Measurements from ENCODE around the gene AGXT.

Gene AGXT

GRCh38 chr2:240911641-240912265, 43.1 kb downstream of the AGXT start:
- no peak overlapping the region for H3K4me3 ChIP-seq (IDR thresholded peaks at IDR 0.05; ENCODE audit: insufficient read depth, low read depth, low read length)
- H3K27me3 ChIP-seq (ENCODE audit: insufficient read depth, low read depth), result peaks cover 53% of the 10 kb centered on the region; the same call in 1 of the 2 replicates
- H3K4me1 ChIP-seq (ENCODE audit: low read depth, poor library complexity, severe bottlenecking), result no peaks in the 10 kb centered on the region
- H3K36me3 ChIP-seq (ENCODE audit: insufficient read depth), result no peaks in the 10 kb centered on the region
- H2AFZ ChIP-seq (ENCODE audit: low read depth), result no peak overlapping the region
- TF ChIP-seq CTCF (conservative IDR thresholded peaks at IDR 0.05; ENCODE audit: low read depth, low read length), result no peak
- H4K20me1 ChIP-seq (ENCODE audit: insufficient read depth), result no peaks in the 10 kb centered on the region
- H3K9ac ChIP-seq, result no peak overlapping the region
- H3K79me2 ChIP-seq (ENCODE audit: insufficient read depth, low read depth), result no peaks in the 10 kb centered on the region
- no peak overlapping the region for H3K4me2 ChIP-seq
- H3K27ac ChIP-seq, result no peak overlapping the region

GRCh38 chr2:240912878-240913809, 44.5 kb downstream of the AGXT start:
- no peak for TF ChIP-seq CTCF (conservative IDR thresholded peaks at IDR 0.05; ENCODE audit: low read depth, low read length)
- Histone ChIP-seq H3K27me3 (ENCODE audit: insufficient read depth, low read depth) (peaks cover 57% of the 10 kb centered on the region; the same call in 1 of the 2 replicates), H3K36me3 (ENCODE audit: insufficient read depth) (no peaks in the 10 kb centered on the region), H3K9ac (no peak overlapping the region), H3K4me1 (ENCODE audit: low read depth, poor library complexity, severe bottlenecking) (no peaks in the 10 kb centered on the region), H3K4me3 (IDR thresholded peaks at IDR 0.05; ENCODE audit: insufficient read depth, low read depth, low read length) (no peak overlapping the region), H3K27ac (no peak overlapping the region), H3K79me2 (ENCODE audit: insufficient read depth, low read depth) (no peaks in the 10 kb centered on the region), H4K20me1 (ENCODE audit: insufficient read depth) (no peaks in the 10 kb centered on the region), H2AFZ (ENCODE audit: low read depth) (no peak overlapping the region), H3K4me2 (no peak overlapping the region)

- no peak overlapping the region for H3K9ac ChIP-seq
- H3K79me2 ChIP-seq (ENCODE audit: insufficient read depth, low read depth), result no peaks in the 10 kb centered on the region
- peaks cover 60% of the 10 kb centered on the region; the same call in 1 of the 2 replicates for H3K27me3 ChIP-seq (ENCODE audit: insufficient read depth, low read depth)
- H2AFZ ChIP-seq (ENCODE audit: low read depth), result no peak overlapping the region
- no peak overlapping the region for H3K27ac ChIP-seq
- H3K4me1 ChIP-seq (ENCODE audit: low read depth, poor library complexity, severe bottlenecking), result no peaks in the 10 kb centered on the region
- H3K4me2 ChIP-seq, result no peak overlapping the region
- H4K20me1 ChIP-seq (ENCODE audit: insufficient read depth), result no peaks in the 10 kb centered on the region
- H3K4me3 ChIP-seq (IDR thresholded peaks at IDR 0.05; ENCODE audit: insufficient read depth, low read depth, low read length), result no peak overlapping the region
- no peaks in the 10 kb centered on the region for H3K36me3 ChIP-seq (ENCODE audit: insufficient read depth)
- TF ChIP-seq CTCF (conservative IDR thresholded peaks at IDR 0.05; ENCODE audit: low read depth, low read length), result peak; percentile 73
Measured at GRCh38 chr2:240913810-240914644, 45.4 kb downstream of the AGXT start.

Data from KMS-11 (cell line).